Left ventricle myocardium superior (tissue), 1 donor: ENCODE data around the gene ARL10. TPM values are rescaled to one million over a fixed set of nuclear protein-coding genes. Genes with fewer than 3 reads are reported as not detected.

Experiments used
- ATAC-seq: fragments of 200-7000 bp; cut with Tn5 transposase; one replicate; pipeline ENCODE4 v1.9.1; 2020; ENCODE audit warnings: mild to moderate bottlenecking, moderate library complexity
- DNase-seq: peaks from one replicate; pipeline ENCODE4 v3.0.0-alpha.2; 2020
- intact Hi-C: fragments of 100-400 bp; cut with micrococcal nuclease; formaldehyde crosslinking; loops from one replicate; pipeline ENCODE4 v1.11.0; 2022
- microRNA-seq: library from miRNA; unstranded; fragments of <30 nt; microRNA quantifications from one replicate; pipeline ENCODE4 v1.2.0, GENCODE V29; 2020; ENCODE audit warnings: borderline number of aligned reads
- total RNA-seq: library from RNA; stranded (reverse); fragmentation: NEBNext Ultra II Directional; extraction: Animal tissue kit (Norgen Biotek cat#: 25700); gene quantifications from one replicate; pipeline ENCODE4 v1.2.1, GENCODE V29; 2021
- donor health status: DM: no; HTN: yes; CAD: no; lungs with severe emphysema.

The ARL10 gene
- total RNA-seq, 1 donor from 2014 or later: 4.4 TPM

- DNase-seq (no peak), ATAC-seq (no peak)
- intact Hi-C loops: no loop called here
Observed at GRCh38 chr5:176425791-176426190, 60.5 kb downstream of the ARL10 start.

DNA sequence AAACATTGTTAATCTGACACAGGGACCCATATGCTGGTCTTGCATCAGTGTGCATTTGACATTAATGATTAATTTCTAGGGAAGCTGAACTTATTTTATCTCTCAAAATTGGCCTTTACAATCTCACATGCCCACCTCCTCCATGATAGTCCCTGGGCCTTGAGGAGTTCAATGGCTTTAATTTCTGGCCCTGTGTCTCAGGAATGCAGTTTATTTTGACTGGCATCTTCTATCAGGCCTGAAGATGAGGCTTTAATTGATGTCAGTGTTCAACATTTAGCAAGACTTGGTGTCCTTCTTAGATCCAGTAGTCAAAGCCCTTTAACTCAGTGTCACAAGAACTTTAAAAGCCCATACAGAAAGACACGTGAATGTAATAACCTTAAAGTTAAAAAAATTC is 61.6 kb downstream of the ARL10 start:
- intact Hi-C loops: no loop called here
- no peak for DNase-seq
- ATAC-seq: no peak

DNA sequence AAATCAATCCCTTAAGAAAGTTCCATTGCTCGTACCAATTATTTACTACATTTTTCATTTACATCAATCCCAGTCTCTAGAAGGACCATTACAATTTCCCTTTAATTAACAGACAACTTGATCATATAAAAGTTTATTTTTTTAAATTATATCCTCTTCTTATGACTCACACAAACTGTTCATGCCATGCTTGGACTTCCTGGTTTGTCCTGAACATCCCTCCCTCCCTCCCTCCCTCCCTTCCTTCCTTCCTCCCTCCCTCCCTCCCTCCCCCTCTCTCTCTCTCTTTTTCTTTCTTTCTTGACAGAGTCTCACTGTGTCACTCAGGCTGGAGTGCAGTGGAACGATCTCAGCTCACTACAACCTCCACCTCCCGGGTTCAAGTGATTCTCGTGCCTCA is 62.7 kb downstream of the ARL10 start:
- no peak for ATAC-seq
- intact Hi-C loops: no loop called here
- DNase-seq: no peak

DNA sequence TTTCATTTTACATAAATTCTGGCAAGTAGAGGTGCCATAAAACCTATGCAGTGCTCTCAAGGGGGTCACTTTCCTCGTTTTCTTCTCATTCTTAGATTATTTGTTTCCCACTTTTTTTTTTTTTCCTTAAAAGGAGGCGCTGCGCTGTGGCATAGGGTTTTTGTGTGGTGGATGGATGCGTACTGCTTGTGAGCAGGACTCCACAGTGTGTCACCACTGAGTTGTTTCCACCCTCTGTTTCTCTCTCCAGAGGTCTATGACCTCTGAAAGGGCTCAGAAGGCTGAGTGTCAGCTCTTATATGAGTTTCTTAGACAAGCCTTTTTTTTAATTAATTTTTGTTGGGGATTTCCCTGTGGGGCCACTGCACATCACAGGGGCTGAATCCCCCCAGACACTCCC is 64.7 kb downstream of the ARL10 start:
- ATAC-seq (no peak), DNase-seq (no peak)
- intact Hi-C loops: no loop called here

Small RNA genes lying within 50 kb of the gene (microRNA-seq; reads per million reads assigned to microRNA genes)
- 5.9 reads per million for gene MIR1271

Other genes starting within 250 kb of the ARL10 start
- 6.1 TPM for gene SIMC1, start 127.1 kb upstream of the ARL10 start, total RNA-seq
- gene KIAA1191, start 3.7 kb upstream of the ARL10 start, total RNA-seq: 82.2 TPM
- gene NOP16, start 23.1 kb downstream of the ARL10 start, total RNA-seq: 19.0 TPM
- gene HIGD2A, start 23.3 kb downstream of the ARL10 start, total RNA-seq: 222 TPM
- 223 TPM for gene CLTB, start 51.1 kb downstream of the ARL10 start, total RNA-seq
- 16.2 TPM for gene FAF2, start 82.9 kb downstream of the ARL10 start, total RNA-seq
- gene RNF44, start 171.9 kb downstream of the ARL10 start, total RNA-seq: 32.4 TPM
- gene CDHR2, start 183.9 kb downstream of the ARL10 start, total RNA-seq: 0.20 TPM
- gene GPRIN1, start 244.7 kb downstream of the ARL10 start, total RNA-seq: 0.50 TPM